GM21390 (cell line): Measurements from ENCODE around the gene TVP23B.
"Not testable (repeated sequence)": the region's sequence is repeated elsewhere in the genome, so short reads cannot be mapped to it uniquely, and the experiment has no call there.

Experiments used
- ATAC-seq: cut with Tn5 transposase; IDR thresholded peaks from one replicate; pipeline ENCODE4 v1.9.1; 2021; ENCODE audit not compliant: unreplicated experiment

TVP23B gene

GRCh38 chr17:18780991-18781718 lies at the start of gene TVP23B:
TVP23B (plus strand) TSS chr17:18781183; CDS start chr17:18781294, 111 bp downstream.
- peak; percentile 98 for ATAC-seq

GRCh38 chr17:18732438-18732837 lies 48.5 kb upstream of the TVP23B start:
- ATAC-seq, result not testable (repeated sequence)

- ATAC-seq, result not testable (repeated sequence)
Observed at GRCh38 chr17:18733350-18733749, 47.6 kb upstream of the TVP23B start.

GRCh38 chr17:18739616-18740391 lies 41.2 kb upstream of the TVP23B start:
- ATAC-seq, result not testable (repeated sequence)

GRCh38 chr17:18741228-18741627 lies 39.8 kb upstream of the TVP23B start:
- ATAC-seq, result not testable (repeated sequence)

GRCh38 chr17:18743699-18744421 lies 37.1 kb upstream of the TVP23B start, which contains the start of gene FBXW10:
FBXW10 (plus strand) TSS chr17:18744054; CDS start chr17:18744245, 191 bp downstream.
- not testable (repeated sequence) for ATAC-seq

- not testable (repeated sequence) for ATAC-seq
Observed at GRCh38 chr17:18744726-18745125, 36.3 kb upstream of the TVP23B start.

GRCh38 chr17:18746551-18746950 lies 34.4 kb upstream of the TVP23B start:
- ATAC-seq, result not testable (repeated sequence)

GRCh38 chr17:18747501-18747900 lies 33.5 kb upstream of the TVP23B start:
- ATAC-seq, result not testable (repeated sequence)

GRCh38 chr17:18750242-18750641 lies 30.7 kb upstream of the TVP23B start:
- ATAC-seq, result not testable (repeated sequence)

- not testable (repeated sequence) for ATAC-seq
Observed at GRCh38 chr17:18753829-18754409, 27.1 kb upstream of the TVP23B start.

GRCh38 chr17:18755969-18756368 lies 25.0 kb upstream of the TVP23B start:
- not testable (repeated sequence) for ATAC-seq

- ATAC-seq, result not testable (repeated sequence)
Observed at GRCh38 chr17:18757368-18758044, 23.5 kb upstream of the TVP23B start.

- not testable (repeated sequence) for ATAC-seq
Observed at GRCh38 chr17:18758344-18758743, 22.6 kb upstream of the TVP23B start.

- ATAC-seq, result not testable (repeated sequence)
Observed at GRCh38 chr17:18760221-18760620, 20.8 kb upstream of the TVP23B start.

GRCh38 chr17:18770572-18770971 lies 10.4 kb upstream of the TVP23B start:
- ATAC-seq, result not testable (repeated sequence)

GRCh38 chr17:18771066-18771465 lies 9.9 kb upstream of the TVP23B start:
- not testable (repeated sequence) for ATAC-seq

GRCh38 chr17:18772471-18772870 lies 8.5 kb upstream of the TVP23B start:
- no peak for ATAC-seq

- not testable (repeated sequence) for ATAC-seq
Observed at GRCh38 chr17:18781805-18782204, 822 bp downstream of the TVP23B start.

- not testable (repeated sequence) for ATAC-seq
Observed at GRCh38 chr17:18785933-18786332, 5.0 kb downstream of the TVP23B start.
